T-helper 2 cell treated with Interferon-gamma antibody and Interleukin-4, amounts not matched to agents 100 ng/mL and 5 ng/mL, for 36 hours (primary cell): ENCODE measurements around the gene EFCAB7. TPM values are rescaled to one million over a fixed set of nuclear protein-coding genes. Genes with fewer than 3 reads are reported as not detected.

Experiments
- intact Hi-C: fragments of 100-400 bp; cut with micrococcal nuclease; formaldehyde crosslinking; loops from one replicate; pipeline ENCODE4 v1.15.1; 2023
- total RNA-seq: library from RNA; stranded (reverse); gene quantifications from 2 replicates; pipeline ENCODE4 v1.2.3, GENCODE V29; 2022

EFCAB7 gene
- total RNA-seq, 1 donor from 2014 or later = 7.6 TPM

DNA sequence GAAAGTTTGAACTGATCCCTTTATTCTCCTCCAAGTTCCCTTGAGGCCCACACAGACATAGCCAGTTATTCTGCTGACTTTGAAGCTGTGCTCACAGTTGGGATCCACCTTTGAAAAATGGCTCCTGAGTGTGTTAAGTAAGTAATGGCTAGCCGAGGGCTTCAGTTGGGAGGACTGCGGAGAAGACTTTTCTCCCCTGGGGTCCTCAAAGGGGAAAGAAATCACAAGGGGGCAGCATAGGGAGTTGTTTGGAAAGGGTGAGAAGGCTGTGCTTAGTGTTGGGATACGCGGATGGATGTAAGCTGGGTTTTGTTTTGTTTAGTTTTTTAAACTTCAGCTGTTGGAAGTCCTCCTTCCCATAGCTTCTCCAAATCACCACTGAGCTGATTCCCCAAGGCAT, 78.1 kb downstream of the EFCAB7 start:
- intact Hi-C loops = no loop called here

DNA sequence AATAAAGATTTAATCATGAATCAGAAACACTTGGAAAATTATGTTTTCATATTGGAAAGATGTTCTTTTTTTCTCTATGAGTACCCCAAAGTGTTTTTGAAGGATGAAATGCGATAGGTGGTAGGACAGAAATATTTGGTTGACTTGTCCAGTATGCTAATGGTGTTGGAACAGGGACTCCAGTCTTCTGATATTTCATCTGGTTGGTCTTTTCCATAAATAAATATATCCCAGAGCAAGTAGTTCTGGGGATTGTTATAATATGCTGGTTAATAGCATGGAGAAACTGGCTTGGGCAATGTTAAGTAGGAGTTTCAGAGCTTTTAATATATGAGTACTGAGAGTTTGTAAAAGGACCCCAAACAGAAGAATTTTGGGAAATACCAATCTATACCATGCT, 78.6 kb downstream of the EFCAB7 start:
- intact Hi-C loops = no loop called here

DNA sequence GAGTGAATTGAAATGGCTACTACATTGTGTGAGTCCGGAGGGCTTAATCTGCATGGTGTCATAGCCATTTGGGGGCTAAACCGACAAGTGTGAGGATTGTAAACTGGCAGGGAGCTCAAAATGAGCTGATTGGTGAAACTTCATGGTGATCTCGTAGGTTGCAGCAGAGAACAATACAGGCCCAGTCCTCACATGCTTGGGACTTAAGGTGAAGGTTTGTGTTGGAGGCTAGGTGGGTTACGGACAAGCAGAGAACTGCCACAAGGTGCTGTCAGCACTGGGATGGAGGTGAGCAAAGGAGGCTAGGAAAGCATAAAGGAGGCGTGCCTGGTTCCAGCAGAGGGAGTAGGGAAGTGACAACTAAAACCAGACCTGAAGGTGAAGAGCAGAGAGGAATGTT, 79.3 kb downstream of the EFCAB7 start:
- intact Hi-C loops = no loop called here

DNA sequence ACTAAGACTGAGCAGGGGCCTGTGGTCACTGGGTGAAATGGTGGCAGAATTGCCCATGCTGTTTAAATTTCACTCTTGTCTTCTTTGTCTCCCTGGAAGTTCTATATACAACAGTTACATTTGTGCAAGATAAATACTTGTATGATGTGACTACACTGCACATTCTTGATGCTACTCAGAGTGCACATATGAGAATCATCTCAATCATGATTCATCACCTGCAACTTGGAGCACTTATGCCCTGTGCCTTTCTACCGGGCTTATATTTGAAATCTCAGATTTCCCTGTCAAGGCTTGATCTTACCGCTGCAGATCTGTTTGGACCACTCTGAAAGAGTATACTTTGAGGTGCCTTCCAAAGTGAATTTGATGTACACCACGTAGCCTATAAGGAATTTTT, 80.5 kb downstream of the EFCAB7 start:
- intact Hi-C loops = no loop called here

DNA sequence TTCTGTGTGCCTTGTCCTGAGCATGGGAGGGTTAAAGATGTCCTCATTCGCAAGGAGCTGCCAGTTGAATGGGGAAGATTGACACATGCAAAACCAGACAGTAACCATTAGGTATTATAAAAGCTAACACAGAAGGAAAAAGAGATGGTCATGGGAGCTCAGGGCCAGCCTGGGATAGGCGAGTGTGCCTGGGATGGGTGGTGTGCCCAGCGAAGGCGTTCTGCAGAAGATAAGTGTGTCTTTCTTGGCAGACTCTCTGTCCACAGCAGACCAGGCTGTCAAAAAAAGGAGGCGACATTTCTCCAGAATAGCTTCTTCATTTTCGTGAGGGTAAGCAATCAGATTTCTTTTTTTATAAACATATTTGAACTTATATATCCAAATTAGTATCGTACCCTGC, 84.0 kb downstream of the EFCAB7 start:
- intact Hi-C loops = no loop called here

DNA sequence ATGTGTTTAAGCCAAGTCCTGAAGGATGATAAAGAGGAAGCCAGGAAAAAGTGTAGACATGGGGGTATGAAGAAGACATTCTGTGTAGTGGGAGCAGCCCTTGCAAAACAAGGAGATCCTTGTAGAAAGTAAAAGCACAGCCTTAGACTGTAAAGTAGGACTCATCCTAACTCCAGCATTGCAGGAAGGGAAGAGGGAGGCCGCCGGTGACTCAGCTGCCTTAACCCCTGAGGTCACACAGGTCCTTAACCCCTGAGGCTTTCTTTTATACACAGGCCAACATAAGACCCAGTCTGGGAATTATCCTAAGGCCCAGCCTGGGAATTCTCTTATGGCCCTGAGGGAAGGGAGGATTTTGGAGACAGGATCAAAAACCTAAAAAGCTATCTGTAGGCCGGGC, 87.9 kb downstream of the EFCAB7 start:
- intact Hi-C loops = no loop called here

DNA sequence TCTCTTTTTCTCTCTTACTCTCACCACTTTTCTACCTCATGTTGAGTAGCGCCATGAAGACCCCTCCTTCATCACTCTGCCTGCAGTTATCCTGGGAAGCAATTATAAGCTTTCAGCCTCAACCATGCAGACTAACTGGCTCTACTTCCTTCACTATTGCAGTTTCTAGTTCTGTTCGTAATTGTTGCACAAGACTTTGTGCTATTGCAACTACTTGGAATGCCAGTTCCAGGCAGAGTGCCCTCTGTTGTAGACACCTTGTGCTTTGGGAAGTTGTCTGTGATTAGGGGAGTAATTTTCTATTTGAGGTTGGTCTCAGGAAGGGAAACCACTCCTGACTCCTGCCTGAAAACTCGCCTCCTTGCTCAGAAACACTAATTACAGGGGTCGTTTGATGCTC, 89.2 kb downstream of the EFCAB7 start:
- intact Hi-C loops = no loop called here

DNA sequence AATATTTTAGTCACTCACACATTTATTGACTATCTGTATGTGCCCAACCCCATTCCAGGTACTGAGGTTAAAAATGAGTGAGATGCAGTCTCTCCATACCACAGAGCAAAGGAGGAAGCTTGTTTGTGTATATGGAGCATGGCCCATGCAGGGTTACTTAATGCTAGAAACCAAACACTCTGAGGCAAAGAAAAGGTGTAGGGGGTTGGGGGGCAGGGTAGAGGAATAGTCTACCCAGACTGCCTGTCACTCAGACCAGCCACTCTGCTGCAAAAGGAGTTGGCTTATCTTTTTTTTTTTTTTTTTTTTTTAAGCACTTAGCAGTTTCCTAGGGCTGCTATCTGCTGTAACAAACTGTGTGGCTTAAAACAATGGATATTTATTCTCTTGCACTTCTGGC, 89.6 kb downstream of the EFCAB7 start:
- intact Hi-C loops = no loop called here

DNA sequence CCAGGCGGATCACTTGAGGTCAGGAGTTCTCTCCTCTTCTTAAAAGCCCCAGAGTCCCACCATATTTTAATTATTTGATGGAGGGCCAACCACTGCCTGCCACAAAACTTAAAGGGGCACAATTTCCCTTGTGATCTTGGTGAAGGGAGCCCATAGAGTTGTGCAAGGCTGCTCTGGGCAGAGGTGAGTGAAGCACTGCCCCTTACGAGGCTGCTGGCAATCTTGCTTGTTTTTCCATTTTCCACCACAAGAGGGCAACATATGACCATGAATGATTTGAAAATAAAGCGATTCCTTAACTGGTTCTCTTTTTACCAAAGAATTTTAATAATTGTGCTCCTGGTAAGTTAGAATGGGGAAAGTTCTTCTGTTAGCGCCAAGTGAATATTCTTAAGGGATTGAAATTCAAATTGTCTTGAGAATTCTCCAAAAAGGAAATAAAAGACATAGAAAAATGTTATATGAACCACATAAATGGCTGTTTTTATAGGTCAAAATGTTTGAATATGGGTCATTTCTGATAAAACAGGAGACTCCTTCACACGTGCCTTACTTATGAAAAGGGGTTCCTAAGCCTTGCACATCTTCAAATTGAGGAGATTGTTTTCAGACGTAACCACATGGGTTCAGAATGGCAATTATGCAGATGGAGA, 92.6 kb downstream of the EFCAB7 start:
- intact Hi-C loops = loop anchor here (1.0 to 5.0 kb wide), 5 partner anchors 23 to 630 kb away; partner anchors contain the start of gene PGM1

DNA sequence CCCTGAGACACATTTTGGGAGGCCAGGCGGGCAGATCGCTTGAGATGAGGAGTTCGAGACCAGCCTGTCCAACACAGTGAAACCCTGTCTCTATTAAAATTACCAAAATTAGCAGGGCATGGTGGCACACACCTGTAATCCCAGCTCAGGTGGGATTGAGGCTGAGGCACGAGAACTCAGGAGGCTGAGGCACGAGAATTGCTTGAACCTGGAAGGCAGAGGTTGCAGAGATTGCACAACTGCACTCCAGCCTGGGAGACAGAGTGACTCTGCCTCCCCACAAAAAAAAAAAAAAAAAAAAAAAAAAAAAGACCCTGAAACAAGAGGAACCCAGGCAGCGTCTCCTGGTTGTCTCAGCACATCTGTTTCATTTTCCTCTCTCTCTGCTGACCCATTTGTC, 94.1 kb downstream of the EFCAB7 start:
- intact Hi-C loops = loop anchor here (5.0 kb wide), 1 partner anchor 300 kb away; no protein-coding TSS in a partner anchor

DNA sequence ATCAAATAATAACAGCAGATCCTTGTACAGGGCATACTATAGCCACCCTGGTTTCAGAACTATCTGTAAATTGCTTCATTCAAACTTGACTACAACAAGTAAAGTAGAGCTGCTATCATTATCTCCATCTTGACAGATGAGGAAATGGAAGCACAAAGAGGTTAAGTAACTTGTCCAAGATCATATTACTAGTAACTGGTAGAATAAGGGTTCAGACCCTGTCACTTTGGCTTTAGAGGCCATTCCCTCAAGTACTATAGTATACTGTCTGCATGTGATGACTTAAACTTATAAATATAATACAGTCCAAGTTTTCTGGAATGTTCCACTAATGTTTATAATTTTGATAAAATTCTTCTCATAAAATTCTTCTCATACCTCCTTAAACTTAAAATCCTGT, 94.7 kb downstream of the EFCAB7 start:
- intact Hi-C loops = loop anchor here (5.0 kb wide), 1 partner anchor 299 kb away; no protein-coding TSS in a partner anchor

DNA sequence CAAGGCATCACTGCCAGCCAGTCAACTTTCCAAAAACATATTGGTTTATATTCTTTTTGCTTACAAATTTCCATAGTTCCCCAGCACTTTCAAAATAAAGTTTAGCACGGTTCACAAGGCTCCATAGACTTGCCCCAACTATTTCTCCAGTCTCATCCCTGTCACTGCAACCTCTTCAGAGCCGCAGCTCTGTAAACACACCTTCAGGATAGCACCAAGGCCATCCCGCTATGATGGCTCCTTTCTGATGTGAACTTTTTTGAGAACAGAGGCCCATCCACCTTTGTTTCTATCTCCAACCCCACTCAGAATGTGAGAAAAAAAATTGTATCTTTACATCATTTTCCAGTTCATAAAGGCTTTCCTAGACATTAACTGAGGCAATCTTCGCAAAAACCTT, 96.2 kb downstream of the EFCAB7 start:
- intact Hi-C loops = loop anchor here (5.0 kb wide), 1 partner anchor 298 kb away; no protein-coding TSS in a partner anchor

DNA sequence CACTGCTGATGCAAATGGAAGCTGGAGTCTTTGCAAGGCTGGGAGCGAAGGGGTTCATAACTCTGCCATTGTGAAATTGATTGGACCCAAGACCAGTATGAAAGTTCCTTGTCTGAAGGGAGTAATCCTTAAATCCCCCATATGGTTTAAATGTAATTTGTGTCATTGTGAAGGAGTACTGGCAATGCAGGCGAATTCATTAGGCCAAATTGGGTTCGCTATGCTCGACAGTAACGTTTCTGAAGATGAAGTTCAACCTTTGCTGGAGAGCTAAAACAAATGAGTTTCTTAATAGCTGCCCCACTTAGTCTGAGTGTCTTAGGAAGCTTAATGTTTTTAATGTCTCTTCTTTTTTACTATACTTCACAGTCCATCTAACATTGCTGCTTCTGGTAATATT, 97.3 kb downstream of the EFCAB7 start:
- intact Hi-C loops = no loop called here

DNA sequence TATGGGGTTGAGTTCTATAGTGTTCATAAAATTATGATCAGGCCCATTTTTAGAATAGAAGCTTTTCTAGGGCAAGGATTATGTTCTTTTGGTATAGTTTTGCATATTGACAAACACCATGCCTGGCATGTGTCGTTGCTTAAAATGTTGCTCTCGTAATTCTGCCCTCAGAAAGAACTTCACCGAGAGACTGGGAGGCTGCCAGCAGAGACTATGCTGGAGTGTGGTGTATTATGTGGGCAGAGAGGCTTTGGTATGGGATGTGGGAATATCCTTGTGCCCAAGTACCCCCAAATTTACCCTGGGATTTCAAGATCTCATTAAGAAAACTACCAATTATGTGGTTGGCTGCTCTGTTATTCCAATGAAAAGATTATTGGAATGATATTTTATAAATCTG, 97.8 kb downstream of the EFCAB7 start:
- intact Hi-C loops = no loop called here

DNA sequence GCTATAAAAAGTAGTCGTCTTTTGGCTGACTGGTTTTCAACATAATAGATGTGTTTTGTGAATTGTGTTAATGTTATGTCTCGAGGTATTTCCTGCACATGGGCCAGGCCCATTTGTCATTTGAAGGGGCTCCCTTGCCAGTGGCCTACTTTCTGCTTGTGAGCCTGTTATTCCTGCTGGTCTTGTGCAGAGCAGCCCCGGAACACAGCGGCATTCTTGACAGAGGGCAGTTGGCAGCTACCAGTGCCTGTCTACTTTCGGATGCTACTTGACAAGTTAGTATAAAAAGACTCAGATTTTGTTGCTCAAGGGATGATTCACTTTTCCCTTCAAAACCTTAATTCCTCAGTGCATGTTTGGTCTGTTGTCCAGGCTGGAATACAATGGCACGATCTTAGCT, 98.4 kb downstream of the EFCAB7 start:
- intact Hi-C loops = no loop called here

Other genes starting within 250 kb of the EFCAB7 start
- 0.09 TPM in 1 of 2 replicates, not detected in the other for gene FOXD3, start 201.0 kb upstream of the EFCAB7 start, total RNA-seq
- gene ALG6, start 155.9 kb upstream of the EFCAB7 start, total RNA-seq = 32.0 and 33.1 TPM in 2 replicates
- gene ITGB3BP, start 300 bp upstream of the EFCAB7 start, total RNA-seq = 58.6 and 58.8 TPM in 2 replicates
- 49.8 and 50.9 TPM in 2 replicates for gene PGM1, start 69.9 kb downstream of the EFCAB7 start, total RNA-seq